Loucy (cell line): ENCODE results near the gene KAT6B.
"Not testable (repeated sequence)": the region's sequence is repeated elsewhere in the genome, so short reads cannot be mapped to it uniquely, and the experiment has no call there.

Experiments used
- H2AFZ ChIP-seq: fragments of 200-600 bp; sonication (generic); 2 replicates; pipeline ENCODE4 v1.6.0; 2016; ENCODE audit warnings: antibody characterized with exemption, mild to moderate bottlenecking, low read length, moderate library complexity
- H3F3A ChIP-seq: fragments of 200-600 bp; 2 replicates; pipeline ENCODE4 v1.6.0; 2016; ENCODE audit warnings: antibody characterized with exemption, low read depth, mild to moderate bottlenecking
- H3K27me3 ChIP-seq: fragments of 200-600 bp; sonication (generic); 2 replicates; pipeline ENCODE4 v1.6.1; 2014; ENCODE audit warnings: low read length, mild to moderate bottlenecking; ENCODE audit not compliant: insufficient read depth, poor library complexity, severe bottlenecking
- H3K36me3 ChIP-seq: fragments of 200-600 bp; sonication (generic); 2 replicates; pipeline ENCODE4 v1.6.1; 2016; ENCODE audit warnings: low read length; ENCODE audit not compliant: insufficient read depth
- H3K4me1 ChIP-seq: fragments of 200-600 bp; sonication (generic); 2 replicates; pipeline ENCODE4 v1.5.1; 2014; ENCODE audit warnings: low read length, mild to moderate bottlenecking; ENCODE audit not compliant: insufficient read depth, poor library complexity, severe bottlenecking
- H3K4me2 ChIP-seq: fragments of 200-600 bp; sonication (generic); 2 replicates; pipeline ENCODE4 v1.6.0; 2014; ENCODE audit warnings: antibody characterized with exemption, low read length, low read depth, mild to moderate bottlenecking; ENCODE audit not compliant: poor library complexity, severe bottlenecking
- H3K4me3 ChIP-seq: fragments of 200-600 bp; sonication (generic); 2 replicates; pipeline ENCODE4 v1.5.1; 2014; ENCODE audit warnings: low read length, mild to moderate bottlenecking, mixed read lengths; ENCODE audit not compliant: poor library complexity, severe bottlenecking
- H3K79me2 ChIP-seq: fragments of 200-600 bp; sonication (generic); 2 replicates; pipeline ENCODE4 v1.6.1; 2014; ENCODE audit warnings: low read length; ENCODE audit not compliant: insufficient read depth
- H3K9ac ChIP-seq: fragments of 200-600 bp; sonication (generic); 2 replicates; pipeline ENCODE4 v1.6.0; 2014; ENCODE audit warnings: mild to moderate bottlenecking, low read depth, low read length, moderate library complexity; ENCODE audit not compliant: poor library complexity, severe bottlenecking
- H3K9me2 ChIP-seq: fragments of 200-600 bp; sonication (generic); replicated peaks from 2 replicates; pipeline ENCODE4 v1.6.1; 2016; ENCODE audit warnings: low read depth, low read length, mixed read lengths
- H3K9me3 ChIP-seq: fragments of 200-600 bp; sonication (generic); 2 replicates; pipeline ENCODE4 v1.6.1; 2014; ENCODE audit warnings: mild to moderate bottlenecking, antibody characterized with exemption, low read length, low read depth; ENCODE audit not compliant: insufficient read depth
- H4K20me1 ChIP-seq: fragments of 200-600 bp; sonication (generic); 2 replicates; pipeline ENCODE4 v1.6.0; 2014; ENCODE audit warnings: antibody characterized with exemption, low read length, mild to moderate bottlenecking; ENCODE audit not compliant: insufficient read depth, poor library complexity, severe bottlenecking
- EZH2phosphoT487 ChIP-seq: fragments of 200-600 bp; IDR thresholded peaks from 2 replicates; pipeline ENCODE4 v1.6.1; 2018; ENCODE audit warnings: antibody characterized with exemption, mild to moderate bottlenecking, moderate library complexity, borderline replicate concordance
- TF ChIP-seq, protein P1 (sequence below): fragments of 200-600 bp; sonication (generic); conservative IDR thresholded peaks from 2 replicates; pipeline ENCODE4 v1.5.1; 2014; ENCODE audit warnings: mild to moderate bottlenecking, antibody characterized with exemption, low read length

KAT6B gene

DNA sequence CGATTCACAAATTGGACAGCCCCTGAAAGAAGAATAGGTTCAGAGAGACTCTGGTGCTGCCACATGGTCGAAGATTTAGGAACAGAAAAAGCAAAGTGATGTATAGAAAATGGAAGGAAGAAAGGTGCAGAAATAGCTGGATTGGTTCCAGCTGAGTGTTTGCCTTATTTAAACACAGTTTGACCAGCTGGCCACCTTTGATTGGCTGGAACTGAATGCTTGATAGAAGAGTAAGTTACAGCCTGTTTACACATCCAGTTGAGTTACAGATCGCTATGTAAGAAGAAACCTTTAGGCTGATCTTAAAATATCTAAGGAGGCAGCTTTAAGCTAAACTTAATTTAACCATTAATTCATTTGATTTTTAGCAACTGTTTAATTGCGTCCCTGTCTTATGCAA, 40.3 kb upstream of the KAT6B start:
- Histone ChIP-seq H3K79me2 (no peaks in the 10 kb centered on the region), H3K4me3 (no peak overlapping the region), H3K9ac (no peak overlapping the region), H3K36me3 (no peaks in the 10 kb centered on the region), H3K9me2 (no peaks in the 10 kb centered on the region), H2AFZ (0 out of 2 replicates have a peak overlapping the region, but pooled peaks have one; percentile 42), H3F3A (no peaks in the 10 kb centered on the region), H4K20me1 (no peaks in the 10 kb centered on the region), H3K4me1 (no peaks in the 10 kb centered on the region), H3K27me3 (no peaks in the 10 kb centered on the region), H3K4me2 (no peak overlapping the region), H3K9me3 (no peaks in the 10 kb centered on the region)
- no peak for TF ChIP-seq EZH2phosphoT487
- TF ChIP-seq, protein P1, sequence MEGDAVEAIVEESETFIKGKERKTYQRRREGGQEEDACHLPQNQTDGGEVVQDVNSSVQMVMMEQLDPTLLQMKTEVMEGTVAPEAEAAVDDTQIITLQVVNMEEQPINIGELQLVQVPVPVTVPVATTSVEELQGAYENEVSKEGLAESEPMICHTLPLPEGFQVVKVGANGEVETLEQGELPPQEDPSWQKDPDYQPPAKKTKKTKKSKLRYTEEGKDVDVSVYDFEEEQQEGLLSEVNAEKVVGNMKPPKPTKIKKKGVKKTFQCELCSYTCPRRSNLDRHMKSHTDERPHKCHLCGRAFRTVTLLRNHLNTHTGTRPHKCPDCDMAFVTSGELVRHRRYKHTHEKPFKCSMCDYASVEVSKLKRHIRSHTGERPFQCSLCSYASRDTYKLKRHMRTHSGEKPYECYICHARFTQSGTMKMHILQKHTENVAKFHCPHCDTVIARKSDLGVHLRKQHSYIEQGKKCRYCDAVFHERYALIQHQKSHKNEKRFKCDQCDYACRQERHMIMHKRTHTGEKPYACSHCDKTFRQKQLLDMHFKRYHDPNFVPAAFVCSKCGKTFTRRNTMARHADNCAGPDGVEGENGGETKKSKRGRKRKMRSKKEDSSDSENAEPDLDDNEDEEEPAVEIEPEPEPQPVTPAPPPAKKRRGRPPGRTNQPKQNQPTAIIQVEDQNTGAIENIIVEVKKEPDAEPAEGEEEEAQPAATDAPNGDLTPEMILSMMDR, result no peak

DNA sequence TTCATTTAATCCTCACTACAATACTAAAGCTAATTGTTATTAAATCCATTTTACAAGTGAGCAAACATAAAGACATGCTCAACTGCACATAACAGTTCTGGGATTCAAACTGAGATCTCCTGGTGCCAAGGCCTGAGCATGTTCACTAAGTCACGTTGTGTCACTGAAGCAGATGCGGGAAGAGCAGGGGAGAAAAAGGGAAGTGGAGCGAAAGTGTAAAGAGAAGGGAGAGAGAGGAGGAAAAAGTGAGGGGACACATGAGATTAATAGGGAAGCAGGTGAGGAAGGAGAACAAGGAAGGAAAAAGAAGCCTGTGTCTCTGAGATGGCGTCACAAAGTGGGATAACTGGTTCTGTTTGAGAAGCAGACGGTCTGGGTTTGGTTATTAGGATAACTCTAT, 38.9 kb upstream of the KAT6B start:
- H2AFZ ChIP-seq, result no peak overlapping the region
- H3K9me3 ChIP-seq, result no peaks in the 10 kb centered on the region
- H3K9ac ChIP-seq, result no peak overlapping the region
- no peaks in the 10 kb centered on the region for H3K36me3 ChIP-seq
- TF ChIP-seq, protein P1, result no peak
- no peak for TF ChIP-seq EZH2phosphoT487
- H3K27me3 ChIP-seq, result no peaks in the 10 kb centered on the region
- H3K4me1 ChIP-seq, result no peaks in the 10 kb centered on the region
- no peaks in the 10 kb centered on the region for H3F3A ChIP-seq
- no peaks in the 10 kb centered on the region for H3K79me2 ChIP-seq
- no peak overlapping the region for H3K4me3 ChIP-seq
- H4K20me1 ChIP-seq, result no peaks in the 10 kb centered on the region
- H3K9me2 ChIP-seq, result no peaks in the 10 kb centered on the region
- H3K4me2 ChIP-seq, result no peak overlapping the region

DNA sequence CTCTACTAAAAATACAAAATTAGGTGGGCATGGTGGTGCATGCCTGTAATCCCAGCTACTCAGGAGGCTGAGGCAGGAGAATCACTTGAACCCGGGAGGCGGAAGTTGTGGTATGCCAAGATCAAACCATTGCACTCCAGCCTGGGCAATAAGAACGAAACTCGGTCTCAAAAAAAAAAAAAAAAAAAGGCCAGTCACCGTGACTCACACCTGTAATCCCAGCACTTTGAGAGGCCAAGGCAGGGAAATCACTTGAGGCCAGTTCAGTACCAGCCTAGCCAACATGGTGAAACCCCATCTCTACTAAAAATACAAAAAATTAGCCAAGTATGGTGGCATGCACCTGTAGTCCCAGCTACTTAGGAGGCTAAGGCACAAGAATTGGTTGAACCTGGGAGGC, 34.4 kb upstream of the KAT6B start:
- not testable (repeated sequence) for H3K4me3 ChIP-seq, H3K9me2 ChIP-seq, H2AFZ ChIP-seq, H4K20me1 ChIP-seq, H3K9ac ChIP-seq, H3K79me2 ChIP-seq, H3K27me3 ChIP-seq, H3K36me3 ChIP-seq, H3F3A ChIP-seq, H3K9me3 ChIP-seq, H3K4me2 ChIP-seq
- H3K4me1 ChIP-seq, result peaks cover 10% of the 10 kb centered on the region

DNA sequence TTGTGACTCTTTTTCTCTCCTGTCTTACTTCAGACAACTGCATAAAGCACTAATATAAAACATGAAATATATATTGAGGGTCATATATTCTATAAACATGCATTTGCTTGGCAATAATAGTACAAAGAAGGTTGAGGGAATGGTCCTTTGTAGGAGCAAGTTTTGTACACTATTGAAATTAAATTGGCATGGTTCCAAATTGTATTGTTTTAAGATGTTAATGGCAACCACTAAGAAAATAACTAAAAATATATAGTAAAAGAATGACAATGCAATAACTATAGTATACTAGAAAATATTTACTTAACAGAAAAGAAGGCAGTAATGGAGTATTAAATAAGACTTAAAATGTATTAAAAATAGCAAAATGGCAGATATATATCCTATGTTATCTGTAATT, 33.7 kb upstream of the KAT6B start:
- no peak overlapping the region for H3K4me2 ChIP-seq
- 0 out of 2 replicates have a peak overlapping the region, but pooled peaks have one; percentile 39 for H2AFZ ChIP-seq
- no peak for TF ChIP-seq EZH2phosphoT487
- TF ChIP-seq, protein P1, result no peak
- H4K20me1 ChIP-seq, result no peaks in the 10 kb centered on the region
- H3K9me2 ChIP-seq, result no peaks in the 10 kb centered on the region
- no peaks in the 10 kb centered on the region for H3K79me2 ChIP-seq
- H3F3A ChIP-seq, result no peaks in the 10 kb centered on the region
- peaks cover 10% of the 10 kb centered on the region for H3K4me1 ChIP-seq
- H3K9ac ChIP-seq, result no peak overlapping the region
- peaks cover 2% of the 10 kb centered on the region; the same call in 1 of the 2 replicates for H3K9me3 ChIP-seq
- no peaks in the 10 kb centered on the region for H3K36me3 ChIP-seq
- H3K4me3 ChIP-seq, result no peak overlapping the region
- no peaks in the 10 kb centered on the region for H3K27me3 ChIP-seq

DNA sequence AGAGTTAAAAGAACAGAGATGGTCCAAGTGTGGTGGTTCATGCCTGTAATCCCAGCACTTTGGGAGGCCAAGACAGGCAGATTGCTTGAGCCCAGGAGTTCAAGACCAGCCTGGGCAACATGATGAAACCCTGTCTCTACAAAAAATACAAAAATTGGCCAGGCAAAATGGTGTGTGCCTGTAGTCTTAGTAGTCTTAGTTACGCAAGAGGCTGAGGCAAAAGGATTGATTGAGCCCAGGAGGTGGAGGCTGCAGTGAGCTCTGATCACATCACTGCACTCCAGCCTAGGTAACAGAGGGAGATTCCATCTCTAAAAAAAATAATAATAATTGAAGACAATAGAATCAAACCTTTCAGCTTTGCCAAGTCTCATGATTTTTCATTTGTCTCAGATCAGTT, 33.2 kb upstream of the KAT6B start:
- not testable (repeated sequence) for H2AFZ ChIP-seq, H3K9me2 ChIP-seq, H3K27me3 ChIP-seq, H3K4me3 ChIP-seq, H3K9me3 ChIP-seq, H3K9ac ChIP-seq, H3K79me2 ChIP-seq, H3K36me3 ChIP-seq, H4K20me1 ChIP-seq, H3K4me2 ChIP-seq, H3F3A ChIP-seq
- H3K4me1 ChIP-seq, result peaks cover 10% of the 10 kb centered on the region
